Activated naive CD8-positive, alpha-beta T cell treated with anti-CD3 and anti-CD28 coated beads for 36 hours (primary cell): ENCODE results near the gene ZNRD2. TPM values are rescaled to one million over a fixed set of nuclear protein-coding genes. Genes with fewer than 3 reads are reported as not detected.
"Not testable (repeated sequence)": the region's sequence is repeated elsewhere in the genome, so short reads cannot be mapped to it uniquely, and the experiment has no call there.

Experiments used
- DNase-seq: peaks from one replicate; pipeline ENCODE4 v3.0.0; 2021
- H3K27ac Mint-ChIP-seq: one replicate; pipeline ENCODE4 v1.8.0; 2022; ENCODE audit warnings: mild to moderate bottlenecking, moderate library complexity, mixed read lengths
- H3K27me3 Mint-ChIP-seq: one replicate; pipeline ENCODE4 v1.8.0; 2022; ENCODE audit warnings: mild to moderate bottlenecking, mixed read lengths
- H3K36me3 Mint-ChIP-seq: one replicate; pipeline ENCODE4 v1.8.0; 2021; ENCODE audit warnings: mild to moderate bottlenecking, mixed read lengths
- H3K4me1 Mint-ChIP-seq: one replicate; pipeline ENCODE4 v1.8.0; 2021; ENCODE audit warnings: mixed read lengths
- H3K4me3 Mint-ChIP-seq: one replicate; pipeline ENCODE4 v1.8.0; 2022; ENCODE audit warnings: mild to moderate bottlenecking, moderate library complexity, mixed read lengths
- H3K9me3 Mint-ChIP-seq: one replicate; pipeline ENCODE4 v1.8.0; 2022; ENCODE audit warnings: mixed read lengths
- total RNA-seq, 2 experiments: library from RNA; stranded (reverse); gene quantifications; one replicate each; pipeline ENCODE4 v1.2.3, GENCODE V29; 2021

ZNRD2 gene
- total RNA-seq = 10 to 100 TPM; 59.1 to 63.3 TPM

DNA sequence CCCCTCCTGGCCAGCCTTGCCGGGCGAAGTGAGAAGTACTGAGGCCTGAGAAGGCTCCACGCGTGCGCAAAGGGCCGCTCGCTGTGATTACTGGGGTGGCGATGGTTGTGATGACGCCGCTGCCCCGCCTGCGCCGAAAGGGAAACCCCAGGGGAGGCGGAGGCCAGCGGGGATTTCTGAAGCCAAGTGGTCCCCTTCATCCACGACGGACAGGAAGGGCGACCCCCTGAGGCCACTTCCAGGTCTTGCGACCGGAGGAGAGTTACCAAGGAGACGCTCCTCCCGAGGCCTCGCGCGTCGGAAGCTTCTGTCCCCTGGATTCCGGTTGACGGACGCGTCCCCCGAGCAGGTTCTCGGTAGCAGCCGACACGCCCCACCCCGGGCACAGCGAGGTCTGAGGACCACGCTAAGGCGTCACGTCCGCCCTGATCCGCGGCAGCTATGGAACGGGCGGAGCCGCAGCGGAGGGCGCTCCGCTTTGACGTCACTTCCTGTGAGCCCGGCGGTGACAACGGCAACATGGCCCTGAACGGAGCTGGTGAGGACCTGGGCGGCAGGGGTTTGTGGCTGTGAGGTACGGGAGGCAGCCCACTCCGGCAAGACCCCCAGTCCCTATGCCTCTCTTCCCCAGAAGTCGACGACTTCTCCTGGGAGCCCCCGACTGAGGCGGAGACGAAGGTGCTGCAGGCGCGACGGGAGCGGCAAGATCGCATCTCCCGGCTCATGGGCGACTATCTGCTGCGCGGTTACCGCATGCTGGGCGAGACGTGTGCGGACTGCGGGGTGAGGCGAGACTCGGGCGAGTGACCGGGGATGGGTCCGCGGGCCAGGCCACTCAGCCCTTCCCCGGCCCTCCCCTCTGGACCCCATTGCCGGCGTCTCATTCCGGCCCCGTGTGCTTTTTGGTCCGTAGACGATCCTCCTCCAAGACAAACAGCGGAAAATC, at the start of gene ZNRD2:
Gene ZNRD2 (plus strand): TSS at position 505 of the 946 bp plus-strand sequence. CDS start 15 bp downstream, at position 520.
- Mint-ChIP-seq H3K36me3 (peaks cover 27% of the 10 kb centered on the region), H3K4me3 (peak within 1 kb of the TSS; percentile 100), H3K27me3 (no peaks in the 10 kb centered on the region), H3K4me1 (peaks cover 56% of the 10 kb centered on the region), H3K9me3 (no peaks in the 10 kb centered on the region), H3K27ac (peak within 1 kb of the TSS; percentile 97)
- peak; percentile 100 for DNase-seq

DNA sequence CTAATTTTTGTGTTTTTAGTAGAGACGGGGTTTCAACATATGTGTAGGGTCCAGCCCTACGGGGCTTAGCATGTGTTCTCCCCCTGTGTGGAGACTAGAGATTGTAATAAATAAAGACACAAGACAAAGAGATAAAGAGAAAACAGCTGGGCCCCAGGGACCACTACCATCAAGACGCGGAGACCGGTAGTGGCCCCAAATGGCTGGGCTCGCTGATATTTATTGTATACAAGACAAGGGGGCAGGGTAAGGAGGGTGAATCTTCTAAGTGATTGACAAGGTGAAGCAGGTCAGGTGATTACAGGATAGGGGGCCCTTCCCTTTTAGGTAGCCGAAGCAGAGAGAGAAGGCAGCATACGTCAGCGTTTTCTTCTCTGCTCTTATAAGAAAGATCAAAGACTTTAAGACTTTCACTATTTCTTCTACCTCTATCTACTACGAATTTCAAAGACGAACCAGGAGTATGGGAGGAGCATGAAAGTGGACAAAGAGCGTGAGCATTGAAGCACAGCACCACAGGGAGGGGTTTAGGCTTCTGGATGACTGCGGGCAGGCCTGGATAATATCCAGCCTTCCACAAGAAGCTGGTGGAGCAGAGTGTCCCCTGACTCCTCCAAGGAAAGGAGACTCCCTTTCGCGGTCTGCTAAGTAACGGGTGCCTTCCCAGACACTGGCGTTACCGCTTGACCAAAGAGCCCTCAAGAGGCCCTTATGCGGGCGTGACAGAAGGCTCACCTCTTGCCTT, 48.3 kb upstream of the ZNRD2 start:
- DNase-seq, H3K9me3 Mint-ChIP-seq, H3K27me3 Mint-ChIP-seq: not testable (repeated sequence)
- H3K4me3 Mint-ChIP-seq = peak overlapping the region; percentile 71
- H3K4me1 Mint-ChIP-seq = peaks cover 32% of the 10 kb centered on the region
- H3K36me3 Mint-ChIP-seq = peaks cover 11% of the 10 kb centered on the region
- H3K27ac Mint-ChIP-seq = peak overlapping the region; percentile 77

- not testable (repeated sequence) for H3K9me3 Mint-ChIP-seq, H3K27me3 Mint-ChIP-seq
- peak; percentile 43 for DNase-seq
- Mint-ChIP-seq H3K4me3 (peak overlapping the region; percentile 71), H3K27ac (peak overlapping the region; percentile 82), H3K4me1 (peaks cover 35% of the 10 kb centered on the region), H3K36me3 (peaks cover 14% of the 10 kb centered on the region)
Measured at GRCh38 chr11:65522718-65523630, 47.3 kb upstream of the ZNRD2 start.

DNA sequence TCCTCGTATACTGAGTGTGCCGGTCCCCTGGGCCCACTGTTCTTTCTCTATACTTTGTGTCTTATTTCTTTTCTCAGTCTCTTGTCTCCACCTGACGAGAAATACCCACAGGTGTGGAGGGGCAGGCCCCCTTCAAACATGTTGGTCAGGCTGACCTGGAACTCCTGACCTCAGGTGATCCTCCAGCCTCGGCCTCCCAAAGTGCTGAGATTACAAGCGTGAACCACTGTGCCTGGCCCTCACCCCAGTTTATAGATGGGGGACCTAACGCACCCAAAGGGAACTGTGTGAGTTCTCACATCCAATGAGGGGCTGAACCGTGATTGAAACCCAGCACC, 46.7 kb upstream of the ZNRD2 start:
- peaks cover 14% of the 10 kb centered on the region for H3K36me3 Mint-ChIP-seq
- peak overlapping the region; percentile 82 for H3K27ac Mint-ChIP-seq
- not testable (repeated sequence) for H3K9me3 Mint-ChIP-seq, H3K27me3 Mint-ChIP-seq, DNase-seq
- peaks cover 35% of the 10 kb centered on the region for H3K4me1 Mint-ChIP-seq
- peak overlapping the region; percentile 71 for H3K4me3 Mint-ChIP-seq

DNA sequence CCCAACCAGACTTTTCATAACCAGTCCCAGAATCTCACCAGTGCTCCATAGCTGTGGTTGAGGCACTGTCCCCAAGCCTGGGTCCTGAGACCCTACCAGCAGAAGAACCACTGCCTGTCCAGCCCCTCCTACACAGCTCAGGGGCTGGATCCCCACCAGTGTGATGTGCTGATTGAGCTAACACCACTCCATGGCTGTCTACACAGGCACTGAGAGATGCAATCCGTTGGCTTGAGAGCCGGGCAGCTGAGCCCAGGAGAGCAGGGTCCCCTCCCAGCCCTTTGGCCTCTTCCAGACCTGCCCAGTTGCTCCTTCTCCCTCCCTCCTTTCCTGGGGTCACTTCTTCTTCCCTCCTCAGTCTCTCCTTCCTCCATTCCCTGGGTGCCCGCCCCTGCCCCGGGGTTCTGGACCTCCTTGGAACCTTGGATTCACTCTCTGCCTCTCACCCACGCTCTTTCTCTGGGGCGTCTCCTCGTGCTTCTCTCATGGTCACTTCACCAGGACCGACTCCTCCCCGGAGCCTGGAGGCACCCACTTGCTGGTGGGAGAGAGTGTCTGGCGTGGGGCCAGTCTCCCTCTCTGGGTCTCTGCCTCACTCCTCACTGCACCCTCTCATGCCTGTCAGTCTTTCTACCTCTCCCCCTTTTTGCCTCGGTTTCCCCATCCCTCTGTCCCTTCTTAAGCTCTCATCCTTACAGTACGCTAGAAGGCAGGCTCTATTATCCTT, 46.1 kb upstream of the ZNRD2 start:
- Mint-ChIP-seq H3K4me1 (peaks cover 39% of the 10 kb centered on the region), H3K36me3 (peaks cover 18% of the 10 kb centered on the region), H3K4me3 (peak overlapping the region; percentile 71), H3K27me3 (no peaks in the 10 kb centered on the region), H3K9me3 (peaks cover 4% of the 10 kb centered on the region), H3K27ac (peak overlapping the region; percentile 87)
- DNase-seq = no peak

GRCh38 chr11:65524741-65525545, 45.3 kb upstream of the ZNRD2 start, which contains the start of gene SCYL1:
Gene SCYL1 (plus strand): TSS chr11:65525083. CDS start chr11:65525154, 71 bp downstream.
- DNase-seq = peak; percentile 76
- Mint-ChIP-seq H3K4me1 (peaks cover 46% of the 10 kb centered on the region), H3K36me3 (peaks cover 18% of the 10 kb centered on the region), H3K27ac (peak within 1 kb of the TSS; percentile 87), H3K27me3 (no peaks in the 10 kb centered on the region), H3K4me3 (peak within 1 kb of the TSS; percentile 94), H3K9me3 (peaks cover 4% of the 10 kb centered on the region)

DNA sequence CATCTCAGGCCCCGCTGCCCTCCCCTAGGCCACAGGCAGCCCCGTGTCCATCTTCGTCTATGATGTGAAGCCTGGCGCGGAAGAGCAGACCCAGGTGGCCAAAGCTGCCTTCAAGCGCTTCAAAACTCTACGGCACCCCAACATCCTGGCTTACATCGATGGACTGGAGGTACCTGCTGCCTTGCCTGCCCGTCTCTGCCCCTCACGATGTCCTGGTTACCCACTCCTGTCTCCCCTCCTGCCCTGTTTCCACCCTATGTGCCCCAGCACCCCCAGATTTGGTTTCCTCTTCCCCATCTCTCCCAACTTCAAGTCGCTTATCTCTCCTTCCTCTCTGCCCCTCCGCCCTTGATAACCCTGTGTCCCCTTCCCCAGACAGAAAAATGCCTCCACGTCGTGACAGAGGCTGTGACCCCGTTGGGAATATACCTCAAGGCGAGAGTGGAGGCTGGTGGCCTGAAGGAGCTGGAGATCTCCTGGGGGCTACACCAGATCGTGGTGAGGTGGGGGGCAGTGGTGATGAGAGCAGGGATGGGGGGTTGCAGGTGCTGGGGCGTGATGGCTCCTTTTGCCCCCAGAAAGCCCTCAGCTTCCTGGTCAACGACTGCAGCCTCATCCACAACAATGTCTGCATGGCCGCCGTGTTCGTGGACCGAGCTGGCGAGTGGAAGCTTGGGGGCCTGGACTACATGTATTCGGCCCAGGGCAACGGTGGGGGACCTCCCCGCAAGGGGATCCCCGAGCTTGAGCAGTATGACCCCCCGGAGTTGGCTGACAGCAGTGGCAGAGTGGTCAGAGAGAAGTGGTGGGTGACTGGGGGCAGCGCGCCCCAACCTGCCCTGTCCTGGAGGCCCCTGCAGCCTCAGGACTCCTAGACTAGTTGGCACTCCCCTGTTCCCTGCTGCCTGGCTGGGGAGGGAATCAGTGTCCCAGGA, 44.5 kb upstream of the ZNRD2 start:
- peaks cover 49% of the 10 kb centered on the region for H3K4me1 Mint-ChIP-seq
- peaks cover 21% of the 10 kb centered on the region for H3K36me3 Mint-ChIP-seq
- H3K27me3 Mint-ChIP-seq = no peaks in the 10 kb centered on the region
- H3K9me3 Mint-ChIP-seq = peaks cover 4% of the 10 kb centered on the region
- DNase-seq = no peak
- peak overlapping the region; percentile 94 for H3K4me3 Mint-ChIP-seq
- peak overlapping the region; percentile 69 for H3K27ac Mint-ChIP-seq

GRCh38 chr11:65526744-65527143, 43.5 kb upstream of the ZNRD2 start:
- H3K4me1 Mint-ChIP-seq = peaks cover 47% of the 10 kb centered on the region
- peaks cover 4% of the 10 kb centered on the region for H3K9me3 Mint-ChIP-seq
- H3K4me3 Mint-ChIP-seq = peak overlapping the region; percentile 94
- no peak for DNase-seq
- H3K27ac Mint-ChIP-seq = no peak overlapping the region
- no peaks in the 10 kb centered on the region for H3K27me3 Mint-ChIP-seq
- peaks cover 21% of the 10 kb centered on the region for H3K36me3 Mint-ChIP-seq

- H3K27ac Mint-ChIP-seq = peak overlapping the region; percentile 4
- peaks cover 23% of the 10 kb centered on the region for H3K36me3 Mint-ChIP-seq
- no peak for DNase-seq
- peaks cover 28% of the 10 kb centered on the region for H3K4me1 Mint-ChIP-seq
- H3K4me3 Mint-ChIP-seq = no peak overlapping the region
- H3K9me3 Mint-ChIP-seq = peaks cover 4% of the 10 kb centered on the region
- no peaks in the 10 kb centered on the region for H3K27me3 Mint-ChIP-seq
Measured at GRCh38 chr11:65528819-65529350, 41.4 kb upstream of the ZNRD2 start.

- Mint-ChIP-seq H3K4me3 (no peak overlapping the region), H3K27me3 (no peaks in the 10 kb centered on the region), H3K36me3 (peaks cover 19% of the 10 kb centered on the region), H3K4me1 (peaks cover 22% of the 10 kb centered on the region), H3K27ac (peak overlapping the region; percentile 71), H3K9me3 (no peaks in the 10 kb centered on the region)
- DNase-seq = no peak
Measured at GRCh38 chr11:65529475-65530156, 40.7 kb upstream of the ZNRD2 start.

DNA sequence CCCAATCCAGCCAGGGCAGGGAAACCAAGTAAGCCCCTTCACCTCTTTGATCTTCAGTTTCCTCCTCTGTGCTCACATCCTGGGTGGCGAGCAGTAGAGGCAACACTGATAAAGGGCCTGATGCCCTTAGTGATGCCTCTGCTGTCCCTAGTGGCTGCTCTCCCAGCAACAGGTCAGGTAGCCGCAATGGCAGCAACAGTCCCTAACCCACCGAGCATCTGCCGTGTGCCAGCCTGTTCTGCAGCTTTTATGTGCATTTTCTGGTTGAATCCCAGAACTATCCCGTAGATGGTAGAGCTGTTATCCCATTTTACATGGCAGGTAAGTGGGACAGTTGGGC, 40.1 kb upstream of the ZNRD2 start:
- Mint-ChIP-seq H3K27ac (peak overlapping the region; percentile 71), H3K27me3 (no peaks in the 10 kb centered on the region), H3K36me3 (peaks cover 19% of the 10 kb centered on the region), H3K4me3 (no peak overlapping the region), H3K9me3 (no peaks in the 10 kb centered on the region), H3K4me1 (peaks cover 22% of the 10 kb centered on the region)
- DNase-seq = no peak
